ENCODE data around the gene RNF115. TPM values are rescaled to one million over a fixed set of nuclear protein-coding genes. Genes with fewer than 3 reads are reported as not detected.

RNF115 gene
- total and polyA plus RNA-seq, 2 of the 13 experiments (the other 11 are each of a cell fraction or from before 2014, with no cell fraction given) = 6.0 to 10.1 TPM

DNA sequence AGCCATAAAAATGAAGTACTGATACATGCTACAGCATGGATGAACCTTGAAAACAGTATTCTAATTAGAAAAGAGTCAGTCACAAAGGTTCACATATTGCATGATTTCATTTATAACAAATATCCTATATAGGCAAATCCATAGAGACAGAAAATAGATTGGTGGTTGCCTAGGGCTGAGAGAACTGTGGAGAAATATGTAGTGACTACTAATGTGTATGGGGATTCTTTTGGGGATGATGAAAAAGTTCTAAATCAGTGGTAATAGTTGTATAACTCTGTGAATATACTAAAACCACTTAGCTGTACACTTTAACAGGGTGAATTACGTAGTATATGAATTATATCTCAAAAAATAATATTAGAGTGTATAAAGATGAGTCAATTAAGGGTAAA is 45.8 kb downstream of the RNF115 start:
- ChIA-PET POLR2A (no interaction called here), CTCF (ENCODE audit: low intra/inter-chr PET ratio, low total read pairs) (no interaction called here)
- ATAC-seq = no peak
- in situ Hi-C loops (cut with HindIII; ENCODE audit: extremely low pct_ligation_motif_present, low pct_unique_long_range_greater_than_20kb) (no loop called here), intact Hi-C loops (cut with micrococcal nuclease; ENCODE audit: unreplicated experiment) (no loop called here)
- no peak overlapping the region for H3K4me3 ChIP-seq (replicated peaks in 1 of 3; ENCODE audit: insufficient read depth in 1 of 3, low read depth in 2 of 3, low read length in 3 of 3)
- no peaks in the 10 kb centered on the region for H3K9me3 ChIP-seq (ENCODE audit: low read length)
- no peak overlapping the region for H3K27ac ChIP-seq (ENCODE audit: extremely low read length, insufficient read depth, low read length)
- TF ChIP-seq NR2C2 (CRISPR knock-in tag; IDR thresholded peaks at IDR 0.05; ENCODE audit: borderline replicate concordance) (no peak), ZNF616 (CRISPR knock-in tag; IDR thresholded peaks at IDR 0.05; ENCODE audit: low read depth) (no peak), ZNF234 (CRISPR knock-in tag; conservative IDR thresholded peaks at IDR 0.05) (no peak), ZNF275 (CRISPR knock-in tag; IDR thresholded peaks at IDR 0.05; ENCODE audit: borderline replicate concordance) (no peak), SPEN (CRISPR knock-in tag; IDR thresholded peaks at IDR 0.05; ENCODE audit: low read depth) (no peak), ZNF431 (CRISPR knock-in tag; IDR thresholded peaks at IDR 0.05; ENCODE audit: borderline replicate concordance, low read depth) (no peak), ZNF496 (CRISPR knock-in tag; IDR thresholded peaks at IDR 0.05; ENCODE audit: insufficient replicate concordance) (no peak), ZFY (CRISPR knock-in tag; IDR thresholded peaks at IDR 0.05) (no peak), NR1H2 (CRISPR knock-in tag; IDR thresholded peaks at IDR 0.05; ENCODE audit: borderline replicate concordance, low read depth) (no peak), ZSCAN31 (CRISPR knock-in tag; IDR thresholded peaks at IDR 0.05; ENCODE audit: low read depth) (no peak), ZZZ3 (CRISPR knock-in tag; IDR thresholded peaks at IDR 0.05; ENCODE audit: borderline replicate concordance) (no peak)
- H3K79me2 ChIP-seq (ENCODE audit: insufficient read depth, low read length) = no peaks in the 10 kb centered on the region
- H3K9ac ChIP-seq (ENCODE audit: insufficient read depth, low read depth, low read length) = no peak overlapping the region
- BruUV-seq (replicated peaks) = no TSS peak
- 95% methylated on average over 1 of the region's 1 CpG for WGBS (ENCODE audit: low lambda C conversion rate)
- peaks cover 19% of the 10 kb centered on the region for H3K4me1 ChIP-seq (ENCODE audit: insufficient read depth, low read length)
- DNase-seq (ENCODE audit: low spot score) = no peak
- H3K27me3 ChIP-seq (ENCODE audit: control insufficient read depth in 1 of 2, insufficient read depth in 2 of 2, low read length in 2 of 2) = no peaks in the 10 kb centered on the region; a peak in 1 of 5 replicates
- no peak overlapping the region for H2AFZ ChIP-seq (ENCODE audit: low read length)
- FAIRE-seq = no peak
- H4K20me1 ChIP-seq (ENCODE audit: insufficient read depth, low read length) = no peaks in the 10 kb centered on the region
- no peak overlapping the region for H3K4me2 ChIP-seq (ENCODE audit: low read depth, low read length)
- peaks cover 0 to 3% of the 10 kb centered on the region in 2 experiments; a peak in 2 of 5 replicates for H3K36me3 ChIP-seq (replicated peaks in 1 of 2; ENCODE audit: control insufficient read depth in 1 of 2, insufficient read depth in 2 of 2, low read length in 2 of 2)

All from HepG2 (cell line).